ENCODE data around the gene SEMA7A. TPM values are rescaled to one million over a fixed set of nuclear protein-coding genes. Genes with fewer than 3 reads are reported as not detected.
A peak's percentile ranks its signal among the peaks of the same experiment; 100 is the strongest.
"Not testable (repeated sequence)": the region's sequence is repeated elsewhere in the genome, so short reads cannot be mapped to it uniquely, and the experiment has no call there.

SEMA7A gene
- total RNA-seq = 3.9 TPM

- peak within 1 kb of the TSS; percentile 74 for H3K27ac ChIP-seq
- TF ChIP-seq POLR2AphosphoS5 (IDR thresholded peaks at IDR 0.05; ENCODE audit: insufficient read depth in 1 of 2, low read depth in 1 of 2) (peak in 1 of 2 donors; percentile 56), CTCF (IDR thresholded peaks at IDR 0.05) (no peak), POLR2A (IDR thresholded peaks at IDR 0.05) (peak in 1 of 2 donors; percentile 28)
- no peak for DNase-seq (ENCODE audit: extremely low spot score in 2 of 2)
- peaks cover 16% of the 10 kb centered on the region for H3K4me1 ChIP-seq
- H3K27me3 ChIP-seq = no peaks in the 10 kb centered on the region
- no peaks in the 10 kb centered on the region for H3K9me3 ChIP-seq
- H3K36me3 ChIP-seq = no peaks in the 10 kb centered on the region
- H3K4me3 ChIP-seq = peak within 1 kb of the TSS; percentile 54 to 65
- intact Hi-C loops (cut with DNase I) = loop anchor here (2.0 kb wide), 1 partner anchor 51 kb away; no protein-coding TSS in a partner anchor
Observed at GRCh38 chr15:74433592-74434262, at the start of gene SEMA7A. Gene SEMA7A (minus strand): TSS chr15:74433958. CDS start chr15:74433918, 40 bp downstream.

- TF ChIP-seq POLR2AphosphoS5 (IDR thresholded peaks at IDR 0.05; ENCODE audit: insufficient read depth in 1 of 2, low read depth in 1 of 2) = no peak
- no peak for TF ChIP-seq POLR2A (IDR thresholded peaks at IDR 0.05)
- no peak for TF ChIP-seq CTCF (IDR thresholded peaks at IDR 0.05)
- intact Hi-C loops (cut with DNase I) = no loop called here
- no peaks in the 10 kb centered on the region for H3K9me3 ChIP-seq
- DNase-seq (ENCODE audit: extremely low spot score in 2 of 2) = no peak
- no peaks in the 10 kb centered on the region for H3K27me3 ChIP-seq
- H3K27ac ChIP-seq = no peak overlapping the region
- no peaks in the 10 kb centered on the region for H3K4me1 ChIP-seq
- no peaks in the 10 kb centered on the region for H3K36me3 ChIP-seq
- no peak overlapping the region for H3K4me3 ChIP-seq
Observed at GRCh38 chr15:74482661-74483060, 48.9 kb upstream of the SEMA7A start.

- H3K27ac ChIP-seq; intact Hi-C loops (cut with DNase I); H3K4me1 ChIP-seq; DNase-seq (ENCODE audit: extremely low spot score in 2 of 2); H3K4me3 ChIP-seq; H3K27me3 ChIP-seq; H3K36me3 ChIP-seq; H3K9me3 ChIP-seq: not testable (repeated sequence)
Observed at GRCh38 chr15:74480364-74480763, 46.6 kb upstream of the SEMA7A start.

- H3K9me3 ChIP-seq; H3K27ac ChIP-seq; H3K4me1 ChIP-seq; DNase-seq (ENCODE audit: extremely low spot score in 2 of 2); H3K4me3 ChIP-seq; H3K36me3 ChIP-seq; H3K27me3 ChIP-seq; intact Hi-C loops (cut with DNase I): not testable (repeated sequence)
Observed at GRCh38 chr15:74471621-74472020, 37.9 kb upstream of the SEMA7A start.

GRCh38 chr15:74470631-74471395 lies 37.1 kb upstream of the SEMA7A start:
- TF ChIP-seq POLR2A (IDR thresholded peaks at IDR 0.05) (no peak), CTCF (IDR thresholded peaks at IDR 0.05) (no peak), POLR2AphosphoS5 (IDR thresholded peaks at IDR 0.05; ENCODE audit: insufficient read depth in 1 of 2, low read depth in 1 of 2) (no peak)
- Histone ChIP-seq H3K9me3 (no peaks in the 10 kb centered on the region), H3K27me3 (no peaks in the 10 kb centered on the region), H3K27ac (no peak overlapping the region), H3K36me3 (no peaks in the 10 kb centered on the region), H3K4me1 (no peaks in the 10 kb centered on the region), H3K4me3 (no peak overlapping the region)
- intact Hi-C loops (cut with DNase I) = no loop called here
- DNase-seq (ENCODE audit: extremely low spot score in 2 of 2) = no peak

Measured in vagina (tissue), 2 donors.